BLaER1 treated with 17β-estradiol and CSF1 and Interleukin-3, amounts not matched to agents 10 nM and 100 nM (cell line): Measurements from ENCODE around the gene MBOAT1.

Source experiments
- H3K27ac ChIP-seq, 11 experiments: shearing (Covaris generic); formaldehyde crosslinking; 2 replicates each; pipeline ENCODE4 v1.8.1; 2022
- H3K27me3 ChIP-seq, 11 experiments: shearing (Covaris generic); formaldehyde crosslinking; 2 replicates each; pipeline ENCODE4 v1.8.1; 2022
- H3K36me3 ChIP-seq, 11 experiments: shearing (Covaris generic); formaldehyde crosslinking; 2 replicates each; pipeline ENCODE4 v1.8.1; 2022
- H3K4me1 ChIP-seq, 10 experiments: shearing (Covaris generic); formaldehyde crosslinking; 2 replicates each; pipeline ENCODE4 v1.8.1; 2022
- H3K4me2 ChIP-seq, 11 experiments: shearing (Covaris generic); formaldehyde crosslinking; 2 replicates each; pipeline ENCODE4 v1.8.1; 2022
- H3K4me3 ChIP-seq, 10 experiments: shearing (Covaris generic); formaldehyde crosslinking; 2 replicates each; pipeline ENCODE4 v1.8.1; 2022
- H3K9ac ChIP-seq, 11 experiments: shearing (Covaris generic); formaldehyde crosslinking; 2 replicates each; pipeline ENCODE4 v1.8.1; 2022
- H3K9me3 ChIP-seq, 11 experiments: shearing (Covaris generic); formaldehyde crosslinking; replicated peaks in 1 of 11; 2 replicates each; pipeline ENCODE4 v1.8.1; 2022
- H4K20me1 ChIP-seq, 11 experiments: shearing (Covaris generic); formaldehyde crosslinking; 2 replicates each; pipeline ENCODE4 v1.8.1; 2022
- Cebpa-rat ChIP-seq, 11 experiments: shearing (Covaris generic); IDR thresholded peaks; 2 replicates each; pipeline ENCODE4 v1.8.1; 2022

Gene MBOAT1

DNA sequence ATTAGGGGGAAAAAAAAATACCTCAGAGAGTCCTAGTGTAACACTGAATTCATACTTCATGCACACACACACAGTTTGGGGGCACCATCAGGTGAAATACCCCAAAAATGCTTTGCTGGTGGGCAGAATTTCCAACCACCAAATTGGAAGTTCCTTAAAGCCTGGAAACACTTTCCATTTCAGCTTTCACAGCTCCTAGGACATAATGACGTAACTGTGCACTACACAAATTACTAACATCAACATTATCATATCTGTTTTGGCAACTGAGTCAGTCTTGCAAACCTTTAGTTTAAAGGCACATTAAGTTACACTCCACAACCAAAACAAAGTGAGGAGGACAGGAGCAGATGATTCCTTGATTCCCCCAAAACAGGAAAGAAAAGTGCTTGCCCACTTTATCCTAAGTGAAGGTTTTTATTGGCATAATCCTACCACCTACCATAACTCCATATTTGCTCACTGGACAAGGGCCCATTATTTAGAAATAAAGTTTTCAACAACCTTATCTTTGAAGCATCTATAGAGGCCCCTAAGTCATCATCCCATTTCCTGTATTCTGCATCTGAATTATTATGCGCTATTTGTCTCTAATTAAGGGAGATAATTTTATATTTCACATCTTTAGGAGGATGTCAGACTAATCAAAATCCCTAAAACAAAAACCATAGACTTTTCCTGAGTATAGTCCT is 3.4 kb downstream of the MBOAT1 start:
- no peak overlapping the region for H3K9ac ChIP-seq
- H3K27ac ChIP-seq = no peak overlapping the region
- no peaks in the 10 kb centered on the region; a peak in 1 of 22 replicates for H3K27me3 ChIP-seq
- H3K4me1 ChIP-seq = peaks cover 40 to 82% (median 51%) of the 10 kb centered on the region in 10 experiments
- no peaks in the 10 kb centered on the region for H4K20me1 ChIP-seq
- H3K9me3 ChIP-seq = no peaks in the 10 kb centered on the region
- no peaks in the 10 kb centered on the region for H3K36me3 ChIP-seq
- no peak overlapping the region for H3K4me3 ChIP-seq
- TF ChIP-seq Cebpa-rat (IDR thresholded peaks at IDR 0.05) = no peak
- peak overlapping the region in 4 of 11 experiments; percentile 18 to 35 (median 24); a peak in 5 of 22 replicates for H3K4me2 ChIP-seq

DNA sequence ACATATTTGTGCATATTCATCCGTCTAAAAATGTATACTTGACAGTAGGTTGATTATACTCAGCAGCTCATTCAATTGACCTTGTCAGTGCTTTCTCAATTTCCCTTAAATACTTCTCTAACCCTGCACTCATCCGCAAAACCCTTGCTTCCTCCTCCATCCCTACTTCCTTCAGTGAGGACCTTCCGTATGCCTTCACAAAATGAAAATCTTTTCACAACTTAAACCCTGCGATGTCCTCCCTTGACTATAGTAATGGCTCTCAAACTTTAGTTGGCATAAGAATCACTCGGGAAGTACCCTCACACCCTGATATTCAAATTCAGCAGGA is 5.2 kb downstream of the MBOAT1 start:
- peaks cover 32 to 89% (median 52%) of the 10 kb centered on the region in 10 experiments for H3K4me1 ChIP-seq
- 0 out of 22 replicates have a peak overlapping the region, but pooled peaks of 2 of the 11 experiments have one; percentile 4 to 22 for H3K9ac ChIP-seq
- no peaks in the 10 kb centered on the region for H3K36me3 ChIP-seq
- peak overlapping the region; percentile 26 to 85 (median 51); a peak in 21 of 22 replicates for H3K4me2 ChIP-seq
- no peaks in the 10 kb centered on the region; a peak in 1 of 22 replicates for H3K27me3 ChIP-seq
- H3K9me3 ChIP-seq = no peaks in the 10 kb centered on the region
- H4K20me1 ChIP-seq = no peaks in the 10 kb centered on the region
- peak overlapping the region in 4 of 11 experiments; percentile 6 to 56 (median 39); a peak in 5 of 22 replicates for H3K27ac ChIP-seq
- peak overlapping the region in 1 of 10 experiments; percentile 25; a peak in 1 of 20 replicates for H3K4me3 ChIP-seq
- TF ChIP-seq Cebpa-rat (IDR thresholded peaks at IDR 0.05) = no peak

DNA sequence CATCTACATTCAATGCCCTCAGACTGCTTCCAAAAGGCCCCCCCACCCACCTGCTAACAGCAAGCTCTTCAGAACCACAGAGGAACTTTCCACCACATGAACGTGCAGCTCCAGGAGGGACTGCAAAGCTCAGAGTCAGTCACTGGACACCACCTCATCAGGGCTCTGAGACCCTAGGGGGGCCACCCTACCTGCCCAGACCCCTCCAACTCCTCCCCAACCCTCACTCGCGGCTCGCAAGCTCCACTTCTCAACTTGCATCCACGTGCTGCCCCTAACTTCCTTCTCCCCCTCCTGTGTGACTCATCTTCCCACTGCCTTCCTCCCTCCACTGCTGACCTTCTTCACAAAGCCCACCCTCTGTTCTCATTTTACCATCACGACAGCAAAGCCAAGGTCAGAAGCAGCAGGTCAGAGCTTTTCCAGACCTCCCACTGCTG is 6.5 kb downstream of the MBOAT1 start:
- Histone ChIP-seq H3K4me3 (no peak overlapping the region), H3K36me3 (peaks cover 0 to under 1% (median 0%) of the 10 kb centered on the region in 11 experiments; a peak in 1 of 22 replicates), H3K9me3 (no peaks in the 10 kb centered on the region), H3K9ac (no peak overlapping the region), H3K27ac (peak overlapping the region in 5 of 11 experiments; percentile 2 to 56 (median 22); a peak in 5 of 22 replicates), H4K20me1 (no peaks in the 10 kb centered on the region), H3K4me1 (peaks cover 27 to 94% (median 56%) of the 10 kb centered on the region in 10 experiments), H3K4me2 (peak overlapping the region in 9 of 11 experiments; percentile 32 to 85 (median 72); a peak in 18 of 22 replicates), H3K27me3 (no peaks in the 10 kb centered on the region)
- no peak for TF ChIP-seq Cebpa-rat (IDR thresholded peaks at IDR 0.05)

DNA sequence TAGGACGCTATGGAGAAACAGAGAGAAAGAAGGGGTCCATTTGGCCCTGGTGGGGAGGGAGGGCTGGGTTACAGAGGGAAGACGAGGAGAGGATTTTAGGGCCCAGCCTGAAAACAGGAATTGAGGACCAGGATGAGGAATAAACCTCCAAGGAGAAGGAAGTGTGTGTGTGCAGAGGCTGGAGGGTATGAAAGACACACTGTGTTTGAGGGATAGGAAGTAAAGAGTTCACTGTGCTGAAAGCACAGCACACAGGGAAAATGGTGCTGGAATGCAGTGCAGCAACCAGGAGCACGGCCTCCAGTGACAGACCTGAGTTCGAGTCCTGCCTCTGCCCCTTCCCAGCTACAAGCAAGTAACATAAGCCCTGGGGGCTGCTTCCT is 7.8 kb downstream of the MBOAT1 start:
- Histone ChIP-seq H3K27ac (peak overlapping the region in 3 of 11 experiments; percentile 33 to 52 (median 41); a peak in 3 of 22 replicates), H3K4me1 (peaks cover 26 to 87% (median 55%) of the 10 kb centered on the region in 10 experiments), H3K4me2 (peak overlapping the region in 5 of 11 experiments; percentile 72 to 85 (median 78); a peak in 9 of 22 replicates), H3K27me3 (no peaks in the 10 kb centered on the region), H3K36me3 (peaks cover 0 to 9% (median 0%) of the 10 kb centered on the region in 11 experiments; a peak in 3 of 22 replicates), H3K9ac (no peak overlapping the region), H3K9me3 (no peaks in the 10 kb centered on the region), H3K4me3 (no peak overlapping the region), H4K20me1 (no peaks in the 10 kb centered on the region)
- no peak for TF ChIP-seq Cebpa-rat (IDR thresholded peaks at IDR 0.05)

DNA sequence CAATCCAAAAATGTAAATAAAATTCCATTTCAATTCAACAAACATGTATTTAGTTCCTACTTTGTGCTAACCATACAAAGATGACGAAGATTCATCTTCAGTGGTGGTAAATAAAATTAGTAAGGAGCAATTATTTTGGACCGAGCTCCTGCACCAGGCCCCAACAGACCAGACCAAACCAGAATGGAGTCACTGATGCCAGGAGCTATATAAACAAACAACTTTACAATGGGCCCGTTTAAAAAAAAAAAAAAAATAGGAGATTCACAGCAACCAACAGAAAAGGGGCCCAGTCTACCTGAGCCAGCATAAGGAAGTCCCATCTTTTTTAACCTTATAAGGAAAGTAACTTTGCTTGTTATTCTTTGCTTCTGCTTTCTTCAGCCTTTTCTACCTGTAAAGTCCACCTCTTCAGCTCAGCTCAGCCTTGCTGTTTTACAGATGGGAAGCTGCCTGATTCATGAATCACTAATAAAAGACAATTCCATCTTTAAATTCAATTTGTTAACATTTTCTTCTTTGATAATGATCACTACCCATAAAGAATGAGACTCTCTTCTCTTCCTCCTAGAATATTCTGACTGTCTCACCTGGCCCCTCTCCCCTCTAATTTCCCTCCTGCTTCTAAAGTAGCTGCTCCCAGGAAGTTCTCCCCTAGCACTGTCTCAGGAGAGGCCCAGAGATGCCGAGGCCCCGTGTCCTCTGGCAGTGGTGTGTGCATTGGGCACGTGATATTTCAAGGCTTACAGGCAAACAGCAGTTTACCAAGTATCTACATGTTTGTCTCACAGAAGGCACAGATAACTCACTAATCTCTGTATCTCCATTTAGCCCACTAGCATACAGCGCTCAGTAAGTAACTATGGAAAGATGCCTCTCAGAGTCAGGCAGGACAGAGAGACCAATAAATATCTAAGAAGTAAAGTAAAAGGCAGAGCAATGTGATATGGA is 8.4 kb downstream of the MBOAT1 start:
- peaks cover 26 to 80% (median 58%) of the 10 kb centered on the region in 10 experiments for H3K4me1 ChIP-seq
- TF ChIP-seq Cebpa-rat (IDR thresholded peaks at IDR 0.05) = no peak
- peaks cover 0 to 9% (median 0%) of the 10 kb centered on the region in 11 experiments; a peak in 3 of 22 replicates for H3K36me3 ChIP-seq
- H3K4me2 ChIP-seq = no peak overlapping the region
- no peak overlapping the region for H3K4me3 ChIP-seq
- H3K9ac ChIP-seq = no peak overlapping the region
- H4K20me1 ChIP-seq = no peaks in the 10 kb centered on the region
- H3K27me3 ChIP-seq = no peaks in the 10 kb centered on the region
- peak overlapping the region in 2 of 11 experiments; percentile 41 to 52; a peak in 4 of 22 replicates for H3K27ac ChIP-seq
- H3K9me3 ChIP-seq = no peaks in the 10 kb centered on the region

DNA sequence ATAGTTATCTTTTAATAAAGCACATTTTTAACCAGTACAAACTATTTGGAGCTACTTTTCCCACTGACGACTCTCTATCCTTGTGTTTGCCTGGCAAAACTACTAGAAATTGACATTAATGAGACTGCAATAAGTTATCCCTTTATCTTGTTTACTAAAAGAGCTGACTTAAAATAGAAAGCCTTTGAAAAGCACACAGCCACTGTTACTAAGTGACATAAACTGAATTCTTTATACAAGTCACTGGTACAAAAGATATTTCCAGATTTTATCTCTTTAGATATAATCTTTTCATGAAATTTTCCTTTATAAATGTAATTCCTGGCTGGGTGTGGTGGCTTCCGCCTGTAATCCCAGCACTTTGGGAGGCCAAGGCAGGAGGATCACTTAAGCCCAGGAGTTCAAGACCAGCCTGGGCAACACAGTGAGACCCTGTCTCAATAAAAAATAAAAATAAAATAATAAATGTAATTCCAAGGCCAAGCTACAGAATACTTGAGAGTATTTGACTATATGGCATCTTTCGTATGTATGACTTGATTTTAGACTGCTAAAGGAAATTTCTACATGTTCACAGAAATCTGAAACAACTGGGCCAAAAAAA is 9.5 kb downstream of the MBOAT1 start:
- TF ChIP-seq Cebpa-rat (IDR thresholded peaks at IDR 0.05) = no peak
- Histone ChIP-seq H4K20me1 (no peaks in the 10 kb centered on the region), H3K9me3 (no peaks in the 10 kb centered on the region), H3K27me3 (no peaks in the 10 kb centered on the region), H3K4me3 (no peak overlapping the region), H3K36me3 (peaks cover 0 to 9% (median 0%) of the 10 kb centered on the region in 11 experiments; a peak in 3 of 22 replicates), H3K27ac (peak overlapping the region in 8 of 11 experiments; percentile 49 to 74 (median 57); a peak in 13 of 22 replicates), H3K9ac (no peak overlapping the region), H3K4me1 (peaks cover 21 to 74% (median 55%) of the 10 kb centered on the region in 10 experiments), H3K4me2 (peak overlapping the region in 4 of 11 experiments; percentile 25 to 73 (median 58); a peak in 3 of 22 replicates)

DNA sequence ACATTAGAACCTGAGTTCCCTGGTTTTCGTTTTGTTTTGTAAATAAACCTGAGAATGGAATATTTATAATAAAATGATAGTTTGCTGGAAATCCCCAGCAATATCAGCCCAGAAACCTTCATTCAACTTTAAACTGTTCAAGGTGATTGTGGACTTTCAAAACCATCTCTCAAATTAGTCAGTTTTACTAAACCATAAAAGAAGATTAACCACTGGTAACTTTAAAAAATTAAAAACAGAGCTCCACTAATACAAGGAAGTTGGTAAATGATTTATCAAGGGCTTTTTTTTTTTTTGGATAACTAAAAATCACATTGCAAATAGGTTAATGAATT is 10.0 kb downstream of the MBOAT1 start:
- Histone ChIP-seq H3K27ac (peak overlapping the region in 9 of 11 experiments; percentile 24 to 74 (median 56); a peak in 16 of 22 replicates), H3K4me2 (peak overlapping the region in 10 of 11 experiments; percentile 34 to 75 (median 53); a peak in 14 of 22 replicates), H3K4me3 (no peak overlapping the region)

More for the DNA sequence above, 10.0 kb downstream of the MBOAT1 start:
- Histone ChIP-seq H3K36me3 (peaks cover 0 to 9% (median 0%) of the 10 kb centered on the region in 11 experiments; a peak in 3 of 22 replicates), H3K4me1 (peaks cover 21 to 69% (median 50%) of the 10 kb centered on the region in 10 experiments), H4K20me1 (no peaks in the 10 kb centered on the region), H3K27me3 (no peaks in the 10 kb centered on the region), H3K9ac (peak overlapping the region in 1 of 11 experiments; percentile 42; a peak in 1 of 22 replicates), H3K9me3 (no peaks in the 10 kb centered on the region)
- TF ChIP-seq Cebpa-rat (IDR thresholded peaks at IDR 0.05) = no peak
